Stimulated activated CD8-positive, alpha-beta memory T cell treated with anti-CD3 and anti-CD28 coated beads, Interleukin-7, amount 100 ng/mL, for 24 hours (primary cell): ENCODE data around the gene SQSTM1.
"Not testable (repeated sequence)": the region's sequence is repeated elsewhere in the genome, so short reads cannot be mapped to it uniquely, and the experiment has no call there.

Experiments
- DNase-seq: peaks from one replicate; pipeline ENCODE4 v3.0.0-alpha.2; 2020; ENCODE audit warnings: low read depth

The SQSTM1 gene

DNA sequence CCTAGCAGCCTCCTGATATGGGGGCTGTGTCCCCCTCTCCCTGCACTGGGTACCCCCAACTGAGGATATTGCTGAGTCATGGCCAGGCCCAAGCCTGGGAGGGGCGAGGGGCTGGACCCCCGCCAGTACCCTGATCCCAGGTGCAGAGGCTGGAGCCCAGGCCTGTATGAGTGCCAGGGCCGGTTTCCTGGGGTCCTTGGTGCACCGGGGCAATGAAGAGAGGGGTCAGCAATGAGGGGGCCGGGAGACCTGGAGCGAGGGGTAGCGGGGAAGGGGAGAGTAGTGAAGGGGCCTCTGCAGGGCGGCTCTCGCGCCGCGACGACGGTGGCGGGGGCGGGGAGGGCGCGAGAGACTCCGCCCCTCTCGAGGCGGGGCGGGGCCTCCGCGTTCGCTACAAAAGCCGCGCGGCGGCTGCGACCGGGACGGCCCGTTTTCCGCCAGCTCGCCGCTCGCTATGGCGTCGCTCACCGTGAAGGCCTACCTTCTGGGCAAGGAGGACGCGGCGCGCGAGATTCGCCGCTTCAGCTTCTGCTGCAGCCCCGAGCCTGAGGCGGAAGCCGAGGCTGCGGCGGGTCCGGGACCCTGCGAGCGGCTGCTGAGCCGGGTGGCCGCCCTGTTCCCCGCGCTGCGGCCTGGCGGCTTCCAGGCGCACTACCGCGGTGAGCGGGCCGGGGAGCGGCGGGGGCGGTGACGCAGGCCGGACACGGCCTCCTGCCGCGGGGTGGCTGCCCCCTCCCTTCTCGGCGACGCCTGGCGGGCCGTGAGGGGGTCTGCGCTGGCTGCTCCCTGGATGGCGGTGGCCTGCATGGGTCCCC, at the start of gene SQSTM1:
TSS of gene SQSTM1 (plus strand) at position 423 of the 815 bp plus-strand sequence. CDS start at position 455, 32 bp downstream.
- peak; percentile 58 for DNase-seq

DNA sequence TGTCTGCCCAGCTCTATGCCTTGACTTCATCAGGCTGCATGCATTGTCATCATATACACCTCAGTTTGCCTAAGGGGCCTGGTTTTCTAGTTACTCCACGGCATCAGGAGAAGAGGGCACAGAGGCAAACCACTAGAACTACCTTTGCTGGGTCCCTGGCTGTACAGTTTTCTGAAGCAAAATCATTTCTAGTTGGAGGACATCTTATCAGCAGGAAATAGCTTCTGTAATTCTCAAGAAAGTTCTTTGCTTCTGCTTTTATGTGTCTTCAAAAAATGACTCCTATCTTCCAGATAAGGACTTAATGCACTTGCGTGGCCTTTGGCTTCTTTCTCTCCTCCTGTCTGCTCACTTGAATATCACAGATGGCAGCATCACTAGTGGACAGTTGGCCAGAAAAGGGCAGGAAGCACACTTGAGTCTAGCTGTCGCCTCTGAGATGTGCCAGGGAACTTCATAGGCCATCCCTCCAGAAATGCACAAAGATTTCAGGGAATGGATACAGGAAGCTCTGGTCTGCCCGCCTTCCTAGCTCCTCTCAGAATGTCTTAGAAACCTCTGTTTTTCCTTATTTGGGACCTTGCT, 49.3 kb upstream of the SQSTM1 start:
- DNase-seq = no peak

DNA sequence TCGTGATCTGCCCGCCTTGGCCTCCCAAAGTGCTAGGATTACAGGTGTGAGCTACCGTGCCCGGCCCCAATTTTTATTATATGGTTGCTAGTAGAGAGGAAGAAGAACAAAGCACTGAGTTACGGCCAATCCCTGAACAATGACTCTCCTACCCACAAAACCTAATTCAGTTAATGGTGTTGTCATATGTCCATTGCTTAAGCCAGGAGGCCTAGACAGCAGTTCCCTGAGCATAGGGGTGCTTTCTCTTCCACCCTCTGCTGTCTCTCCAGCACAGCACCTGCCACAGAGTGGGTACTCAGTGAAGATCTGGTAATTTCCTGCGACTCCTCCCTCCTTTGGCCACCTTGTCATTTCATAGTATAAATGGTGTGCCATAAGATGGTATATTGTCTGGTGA, 48.4 kb upstream of the SQSTM1 start:
- no peak for DNase-seq

DNA sequence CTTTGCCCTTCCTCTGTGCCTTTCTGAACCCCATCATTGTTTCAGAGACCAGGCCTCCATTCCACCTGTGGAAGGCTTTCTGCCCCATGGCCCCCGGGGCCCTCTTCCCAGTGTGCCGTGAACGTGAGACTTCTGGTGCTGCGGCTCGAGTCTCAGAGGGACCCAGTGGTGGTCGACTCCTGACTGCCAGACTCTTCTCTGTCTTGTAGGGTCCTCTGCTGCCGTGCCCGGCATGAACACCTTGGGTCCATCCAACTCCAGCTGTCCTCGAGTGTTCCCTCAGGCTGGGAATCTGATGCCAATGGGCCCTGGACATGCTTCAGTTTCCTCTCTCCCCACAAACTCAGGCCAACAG, 47.0 kb upstream of the SQSTM1 start:
- no peak for DNase-seq

DNA sequence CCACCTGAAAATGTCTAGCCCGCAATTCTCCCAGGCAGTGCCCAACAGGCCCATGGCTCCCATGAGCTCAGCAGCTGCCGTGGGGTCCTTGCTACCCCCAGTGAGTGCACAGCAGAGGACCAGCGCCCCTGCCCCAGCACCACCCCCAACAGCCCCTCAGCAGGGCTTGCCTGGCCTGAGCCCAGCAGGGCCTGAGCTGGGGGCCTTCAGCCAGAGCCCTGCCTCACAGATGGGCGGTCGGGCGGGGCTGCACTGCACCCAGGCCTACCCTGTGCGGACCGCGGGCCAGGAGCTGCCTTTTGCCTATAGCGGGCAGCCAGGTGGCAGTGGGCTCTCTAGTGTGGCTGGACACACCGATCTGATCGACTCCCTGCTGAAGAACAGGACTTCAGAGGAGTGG, 46.3 kb upstream of the SQSTM1 start:
- no peak for DNase-seq

GRCh38 chr5:179776411-179776938, 44.2 kb upstream of the SQSTM1 start:
- no peak for DNase-seq

DNA sequence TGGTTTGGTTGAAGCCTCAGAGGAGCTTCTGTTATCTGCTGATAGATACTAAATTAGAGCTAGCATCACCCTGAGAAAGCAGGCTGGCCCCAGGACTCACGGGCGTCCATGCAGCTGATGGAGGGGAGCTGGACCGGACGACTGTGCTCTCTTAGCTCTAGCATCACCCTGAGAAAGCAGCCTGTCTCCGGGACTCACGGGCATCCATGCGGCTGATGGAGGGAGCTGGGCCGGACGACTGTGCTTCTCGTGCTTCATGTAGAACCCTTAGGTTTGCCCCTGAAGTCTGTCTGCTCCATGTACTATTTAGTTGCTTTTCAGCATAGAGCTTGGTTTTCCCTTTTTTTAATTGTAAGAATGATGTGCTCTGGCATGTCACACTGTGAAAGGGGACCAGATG, 43.2 kb upstream of the SQSTM1 start:
- DNase-seq = no peak

DNA sequence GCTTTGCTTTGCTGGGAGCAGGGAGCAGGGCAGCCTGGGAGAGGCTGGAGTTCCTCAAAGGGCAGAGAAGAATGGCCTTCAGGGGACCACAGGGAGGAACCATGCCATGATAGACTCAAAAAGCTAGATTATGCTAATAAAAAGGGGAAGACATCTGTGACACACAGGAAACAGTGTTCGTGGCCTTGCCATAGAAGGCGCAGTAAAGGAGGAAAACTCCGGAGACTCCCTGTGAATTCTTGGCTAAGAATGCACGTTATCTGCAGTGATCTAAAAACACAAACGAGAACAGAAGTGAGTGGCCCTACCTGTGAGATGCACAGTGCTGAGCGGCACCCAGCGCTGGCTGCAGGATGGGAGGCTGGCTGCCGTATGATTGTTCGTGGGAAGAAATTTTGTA, 42.8 kb upstream of the SQSTM1 start:
- DNase-seq = no peak

- no peak for DNase-seq
Observed at GRCh38 chr5:179778591-179778990, 42.1 kb upstream of the SQSTM1 start.

GRCh38 chr5:179779826-179780225, 40.9 kb upstream of the SQSTM1 start:
- no peak for DNase-seq

DNA sequence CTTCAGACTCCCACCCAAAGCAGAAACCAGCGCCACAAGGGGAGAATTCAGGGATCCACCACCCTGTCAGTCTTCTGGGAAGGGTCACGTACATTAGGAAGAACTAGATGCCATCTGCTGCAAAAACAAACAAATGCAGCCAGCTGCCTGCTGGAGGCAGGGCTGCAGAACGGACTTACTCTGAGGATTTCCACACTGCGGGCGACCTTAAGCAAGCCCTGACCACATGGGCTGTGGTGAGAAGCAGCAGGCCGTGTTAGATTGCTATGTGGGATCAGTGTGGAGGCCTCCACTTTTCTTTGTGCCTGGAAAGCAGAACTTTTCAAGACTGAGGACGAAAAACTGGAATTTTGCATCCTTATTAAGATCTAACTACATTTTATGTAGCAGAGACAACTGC, 40.3 kb upstream of the SQSTM1 start:
- no peak for DNase-seq

- no peak for DNase-seq
Observed at GRCh38 chr5:179781846-179782245, 38.9 kb upstream of the SQSTM1 start.

GRCh38 chr5:179783128-179783527, 37.6 kb upstream of the SQSTM1 start:
- DNase-seq = no peak

GRCh38 chr5:179786861-179787260, 33.8 kb upstream of the SQSTM1 start:
- DNase-seq = no peak

- no peak for DNase-seq
Observed at GRCh38 chr5:179788193-179788854, 32.4 kb upstream of the SQSTM1 start.

DNA sequence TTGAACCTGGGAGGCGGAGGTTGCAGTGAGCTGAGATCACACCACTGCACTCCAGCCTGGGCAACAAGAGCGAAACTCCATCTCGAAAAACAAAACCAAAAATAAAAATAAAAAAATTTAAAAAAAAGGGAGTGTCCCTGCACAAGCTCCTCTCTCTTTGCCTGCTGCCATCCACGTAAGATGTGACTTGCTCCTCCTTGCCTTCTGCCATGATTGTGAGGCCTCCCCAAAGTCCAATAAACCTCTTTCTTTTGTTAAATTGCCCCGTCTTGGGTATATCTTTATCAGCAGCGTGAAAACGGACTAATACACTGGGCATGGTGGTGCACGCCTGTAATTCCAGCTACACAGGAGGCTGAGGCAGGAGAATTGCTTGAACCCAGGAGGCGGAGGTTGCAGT, 31.4 kb upstream of the SQSTM1 start:
- not testable (repeated sequence) for DNase-seq

DNA sequence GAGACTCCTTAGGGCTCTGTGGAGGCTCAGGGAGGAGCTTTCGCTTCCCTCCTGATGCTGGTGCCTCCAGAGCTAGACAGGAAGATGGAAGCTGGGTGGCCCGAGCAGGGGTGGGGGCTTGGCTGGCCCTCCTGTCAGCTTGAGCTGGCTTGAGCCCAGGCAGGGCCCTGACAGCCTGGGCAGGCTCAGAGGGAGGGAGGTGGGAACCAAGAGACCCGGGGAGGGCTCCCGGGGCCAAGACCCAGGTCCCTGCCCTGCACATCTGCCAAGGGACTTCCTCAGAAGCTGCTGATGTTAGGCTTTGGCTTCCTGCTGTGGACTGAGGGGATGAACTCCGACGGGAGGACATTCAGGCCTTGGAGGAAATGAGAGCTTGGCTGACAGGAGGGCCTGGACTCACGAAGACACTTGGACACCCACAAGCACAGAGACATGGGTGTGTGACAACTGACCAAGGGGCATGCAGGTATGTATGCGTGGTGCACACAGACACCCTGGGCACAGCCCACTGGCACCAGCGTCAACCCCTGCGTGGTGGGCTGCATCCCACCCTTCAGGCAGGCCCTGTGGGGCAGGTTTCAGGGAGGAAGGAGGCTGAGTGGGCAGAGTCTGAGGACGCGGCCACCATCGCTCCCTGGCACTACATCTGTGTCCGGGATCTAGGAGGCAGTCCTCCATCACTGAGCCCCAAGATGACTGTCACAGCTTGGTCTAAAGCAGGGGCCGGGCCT, 28.7 kb upstream of the SQSTM1 start:
- no peak for DNase-seq

- no peak for DNase-seq
Observed at GRCh38 chr5:179792612-179793467, 27.9 kb upstream of the SQSTM1 start.

- DNase-seq = no peak
Observed at GRCh38 chr5:179793468-179794139, 27.1 kb upstream of the SQSTM1 start, which contains the start of gene LTC4S. Gene LTC4S (plus strand): TSS chr5:179793986. CDS start chr5:179794081, 95 bp downstream.

DNA sequence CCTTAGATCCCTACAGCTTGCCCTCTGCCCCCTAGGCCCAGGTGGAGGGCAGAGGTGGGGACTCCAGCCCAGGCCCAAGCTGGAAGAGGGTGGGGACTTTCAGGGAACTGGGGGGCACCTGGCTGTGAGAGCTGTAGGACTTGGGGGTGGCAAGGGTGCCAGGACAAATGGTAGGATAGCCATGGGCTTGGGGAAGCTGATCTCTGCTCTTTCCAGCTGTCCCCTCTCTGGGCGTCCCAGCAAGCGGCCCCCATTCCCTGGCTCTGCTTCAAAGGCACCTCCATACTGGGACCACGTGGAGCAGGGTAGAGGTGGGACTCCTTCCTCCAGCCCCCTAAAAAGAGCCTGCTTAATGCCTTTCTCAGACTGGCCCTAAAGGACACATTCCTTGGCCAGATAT, 26.5 kb upstream of the SQSTM1 start:
- no peak for DNase-seq

- DNase-seq = no peak
Observed at GRCh38 chr5:179794575-179794974, 26.1 kb upstream of the SQSTM1 start.
